RCC 7860 (cell line): ENCODE measurements around the gene ZNF777.
"Not testable (repeated sequence)": the region's sequence is repeated elsewhere in the genome, so short reads cannot be mapped to it uniquely, and the experiment has no call there.

ENCODE experiments used
- DNase-seq: peaks from one replicate; pipeline ENCODE4 v3.0.0-alpha.2; 2015; ENCODE audit warnings: low spot score
- FAIRE-seq: peaks from 2 replicates; lab custom pipeline; 2012; peaks lifted over from hg19 to GRCh38; lab: Jason Lieb, UNC

The ZNF777 gene

GRCh38 chr7:149422162-149422913, 38.5 kb downstream of the ZNF777 start:
- FAIRE-seq (no peak), DNase-seq (no peak)

DNA sequence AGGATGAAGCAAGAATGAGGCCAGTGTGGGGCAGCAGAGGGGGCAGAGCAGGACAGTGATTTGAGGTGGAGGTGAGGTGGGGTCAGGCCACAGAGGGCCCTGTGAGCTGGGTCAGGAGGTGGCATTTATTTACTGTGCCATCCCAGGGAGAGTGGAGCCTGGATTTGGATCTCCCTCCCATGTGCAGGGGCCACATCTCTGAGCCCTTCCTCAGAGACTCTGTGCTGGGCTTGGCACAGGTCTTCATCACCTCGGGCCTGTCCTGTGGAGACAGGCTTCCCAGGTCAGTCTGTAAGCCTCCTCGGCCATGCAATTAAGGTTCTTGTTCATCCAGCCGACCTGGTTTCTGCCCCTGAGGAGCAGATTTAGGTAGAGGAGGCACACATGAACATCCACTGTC, 40.9 kb downstream of the ZNF777 start:
- no peak for DNase-seq
- FAIRE-seq: no peak

DNA sequence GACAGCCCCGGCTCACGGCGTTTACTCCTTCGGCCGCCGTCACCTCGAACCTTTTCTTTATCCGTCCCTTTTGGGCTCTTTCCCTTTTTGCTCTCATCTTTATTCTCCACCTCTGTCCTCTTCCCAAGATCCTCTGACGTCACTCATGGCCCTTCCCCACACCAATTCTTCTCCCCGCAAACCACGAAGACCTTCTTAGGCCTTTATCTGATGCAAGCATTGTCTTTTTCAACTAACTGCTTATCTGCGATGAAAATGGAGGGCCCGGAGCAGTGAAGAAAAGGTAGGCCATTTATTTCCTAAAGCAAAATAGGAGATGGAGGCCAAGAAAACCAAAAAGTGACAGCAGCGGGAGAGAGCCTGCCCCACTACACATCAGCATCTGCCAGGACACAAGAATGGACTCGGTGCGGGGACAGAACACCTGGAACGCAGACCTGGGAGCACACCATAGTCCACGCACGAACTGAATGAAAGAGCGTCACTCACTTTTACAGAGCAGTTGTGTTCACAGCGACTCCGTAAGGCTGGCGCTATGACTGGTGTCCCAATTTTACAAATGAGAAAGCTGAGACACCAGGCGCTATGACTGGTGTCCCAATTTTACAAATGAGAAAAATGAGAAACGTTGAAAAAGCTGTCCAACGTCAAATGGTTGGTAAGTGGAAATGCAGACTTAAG, 45.3 kb downstream of the ZNF777 start:
- DNase-seq: no peak
- FAIRE-seq: no peak

- FAIRE-seq (no peak), DNase-seq (no peak)
Measured at GRCh38 chr7:149414745-149415390, 46.0 kb downstream of the ZNF777 start.

DNA sequence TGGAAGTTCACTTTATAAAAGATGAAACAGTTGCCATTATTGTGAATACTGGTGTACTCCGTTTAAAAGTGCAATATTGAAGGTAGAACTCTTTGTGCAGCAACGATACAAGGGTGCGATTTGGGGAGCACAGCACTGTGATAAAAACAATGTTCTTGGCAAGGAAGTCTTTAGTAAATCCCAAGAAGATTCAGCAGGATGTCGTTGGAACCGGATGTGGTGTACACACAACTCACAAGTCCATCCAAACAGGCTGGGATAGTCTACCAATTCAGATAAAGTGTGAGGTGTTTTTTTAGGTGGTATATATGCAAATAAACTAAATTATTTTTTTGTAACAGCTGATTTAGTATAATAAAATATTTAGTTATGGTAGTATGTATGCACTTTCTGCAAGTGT, 46.7 kb downstream of the ZNF777 start:
- no peak for FAIRE-seq
- no peak for DNase-seq

GRCh38 chr7:149413083-149413482, 47.8 kb downstream of the ZNF777 start:
- not testable (repeated sequence) for DNase-seq, FAIRE-seq

- DNase-seq: no peak
- FAIRE-seq: no peak
Measured at GRCh38 chr7:149409895-149410294, 51.0 kb downstream of the ZNF777 start.

DNA sequence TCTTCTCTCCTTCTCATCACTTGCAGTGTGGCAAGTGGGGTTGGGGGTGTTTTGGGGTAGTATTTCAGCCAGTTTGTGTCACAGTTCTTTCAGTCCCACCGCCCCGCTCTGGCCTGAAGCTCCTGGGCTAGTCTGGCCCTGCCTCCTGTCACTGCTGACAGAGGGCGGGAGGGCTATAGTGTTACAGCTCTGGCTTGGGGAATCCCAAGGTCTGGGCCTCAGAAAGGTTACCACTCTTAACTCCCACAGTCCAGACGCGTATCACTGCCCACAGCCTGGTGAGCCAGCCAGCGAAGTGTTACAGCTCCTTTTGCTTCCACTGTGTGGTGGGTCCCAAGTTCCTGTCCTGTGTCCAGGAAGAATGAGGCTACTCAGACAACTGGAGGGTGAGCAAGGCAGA, 56.0 kb downstream of the ZNF777 start:
- DNase-seq (no peak), FAIRE-seq (no peak)

- no peak for DNase-seq
- no peak for FAIRE-seq
Measured at GRCh38 chr7:149404396-149404795, 56.5 kb downstream of the ZNF777 start.

GRCh38 chr7:149398195-149398820, 62.6 kb downstream of the ZNF777 start:
- DNase-seq: no peak
- FAIRE-seq: no peak

DNA sequence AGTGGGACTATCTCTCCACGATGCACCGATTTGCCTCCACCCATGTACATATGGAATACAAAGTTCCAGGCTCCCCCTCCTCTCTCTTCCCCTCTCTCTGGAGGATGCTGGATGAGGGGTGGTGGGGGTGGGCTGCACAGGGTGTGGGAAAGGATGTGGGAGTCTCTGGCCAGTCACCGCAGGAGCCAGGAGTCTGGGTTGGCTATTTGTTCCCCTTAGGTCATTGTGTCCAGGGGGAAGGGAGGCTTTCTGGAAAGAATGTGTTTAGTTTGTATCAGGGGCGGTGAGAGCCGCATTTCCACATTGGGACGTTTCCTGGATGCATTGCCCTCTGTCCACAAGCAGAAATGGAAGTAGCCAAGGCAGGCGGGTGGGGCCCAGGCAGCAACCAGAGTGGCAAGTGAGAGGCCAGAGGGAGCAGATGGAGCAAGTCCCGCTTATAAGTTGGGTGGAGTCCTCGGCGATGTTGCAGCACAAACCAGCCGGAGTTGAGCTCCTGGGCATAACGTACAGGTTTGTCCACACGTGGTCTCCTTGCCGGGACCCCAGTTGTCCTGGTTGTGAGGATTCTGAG, 63.3 kb downstream of the ZNF777 start:
- FAIRE-seq (no peak), DNase-seq (no peak)

- DNase-seq, FAIRE-seq: not testable (repeated sequence)
Measured at GRCh38 chr7:149388550-149389335, 72.1 kb downstream of the ZNF777 start.

DNA sequence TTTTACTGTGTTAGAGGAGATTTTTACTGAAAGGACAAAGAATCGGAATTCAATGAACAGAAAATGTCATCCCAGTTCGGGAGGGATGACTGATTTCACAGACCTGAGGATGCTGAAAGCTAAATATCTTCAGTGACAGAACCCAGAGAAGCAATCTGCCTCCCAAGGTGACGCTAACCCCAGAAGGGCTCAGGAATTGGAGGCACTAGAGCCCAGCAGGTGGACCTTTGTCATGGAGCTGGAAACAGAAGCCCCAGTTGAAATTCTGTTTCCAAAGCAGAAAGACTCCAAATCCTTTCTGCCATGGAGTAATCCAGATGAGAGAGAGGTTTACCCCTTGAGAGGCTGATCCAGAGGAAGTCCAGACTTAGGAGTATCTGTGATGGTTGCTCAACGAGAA, 74.3 kb downstream of the ZNF777 start:
- not testable (repeated sequence) for FAIRE-seq

GRCh38 chr7:149385195-149385950, 75.5 kb downstream of the ZNF777 start:
- no peak for DNase-seq
- no peak for FAIRE-seq

More for the DNA sequence above, 74.3 kb downstream of the ZNF777 start:
- not testable (repeated sequence) for DNase-seq
